Liver (tissue), 3 donors: ENCODE data around the gene SVEP1.
"Not testable (repeated sequence)": the region's sequence is repeated elsewhere in the genome, so short reads cannot be mapped to it uniquely, and the experiment has no call there.

Experiments
- EGR1 ChIP-seq, 2 donors: IDR thresholded peaks; 2 replicates each; pipeline ENCODE4 v1.6.1; 2016 to 2018; ENCODE audit warnings: antibody characterized with exemption in 2 of 2, low read depth in 2 of 2
- FOXA1 ChIP-seq: IDR thresholded peaks from 2 replicates; pipeline ENCODE4 v1.6.1; 2016; ENCODE audit warnings: antibody characterized with exemption
- GABPA ChIP-seq, 2 donors: IDR thresholded peaks in 1 of 2; conservative IDR thresholded peaks in 1 of 2; 2 replicates each; pipeline ENCODE4 v1.6.1; 2016; ENCODE audit warnings: antibody characterized with exemption in 2 of 2, mild to moderate bottlenecking in 1 of 2, moderate library complexity in 1 of 2
- JUND ChIP-seq, 2 donors: IDR thresholded peaks; 2 replicates each; pipeline ENCODE4 v1.6.1; 2016; ENCODE audit warnings: antibody characterized with exemption in 2 of 2
- RAD21 ChIP-seq, 2 donors: IDR thresholded peaks; 2 replicates each; pipeline ENCODE4 v1.6.1; 2016; ENCODE audit warnings: antibody characterized with exemption in 2 of 2, mild to moderate bottlenecking in 2 of 2
- TAF1 ChIP-seq: conservative IDR thresholded peaks from 2 replicates; pipeline ENCODE4 v1.6.1; 2016; ENCODE audit warnings: antibody characterized with exemption, mild to moderate bottlenecking
- YY1 ChIP-seq: IDR thresholded peaks from 2 replicates; pipeline ENCODE4 v1.6.1; 2016; ENCODE audit warnings: antibody characterized with exemption, mild to moderate bottlenecking
- TF ChIP-seq, protein P1 (sequence below): IDR thresholded peaks from 2 replicates; pipeline ENCODE4 v1.6.1; 2016; ENCODE audit warnings: antibody characterized with exemption, mild to moderate bottlenecking
- TF ChIP-seq, protein P2 (sequence below): fragments of 150-350 bp; IDR thresholded peaks from 2 replicates; pipeline ENCODE4 v1.5.1; 2017; ENCODE audit warnings: improper control_type of control experiment, low read depth, low read length; ENCODE audit not compliant: missing input control
- TF ChIP-seq, protein P3 (sequence below): IDR thresholded peaks from 2 replicates; pipeline ENCODE4 v1.6.1; 2016; ENCODE audit warnings: antibody characterized with exemption
- TF ChIP-seq, protein P4 (sequence below): IDR thresholded peaks from 2 replicates; pipeline ENCODE4 v1.6.1; 2016; ENCODE audit warnings: antibody characterized with exemption
- TF ChIP-seq, protein P5 (sequence below): IDR thresholded peaks from 2 replicates; pipeline ENCODE4 v1.6.1; 2016; ENCODE audit warnings: antibody characterized with exemption
- donor health status: healthy.
- donor health status: healthy.

DNA sequence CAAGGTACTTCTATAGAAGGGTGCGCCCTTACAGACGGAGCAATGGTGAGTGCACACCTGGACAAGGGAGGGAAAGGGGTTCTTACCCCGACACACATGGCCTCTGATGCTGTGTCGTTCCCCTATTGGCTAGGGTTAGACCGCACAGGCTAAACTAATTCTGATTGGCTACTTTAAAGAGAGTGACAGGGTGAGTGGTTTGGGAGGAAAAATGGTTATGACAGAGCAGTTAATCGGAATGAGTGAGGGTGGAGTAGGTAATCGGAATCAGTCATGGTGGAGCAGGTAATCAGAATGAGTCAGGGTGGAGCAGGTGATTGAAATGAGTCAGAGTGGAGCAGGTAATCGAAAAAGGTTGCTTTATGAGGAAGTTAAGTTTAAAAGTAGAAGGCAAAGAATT is 35.0 kb upstream of the SVEP1 start:
- TF ChIP-seq, protein P1, sequence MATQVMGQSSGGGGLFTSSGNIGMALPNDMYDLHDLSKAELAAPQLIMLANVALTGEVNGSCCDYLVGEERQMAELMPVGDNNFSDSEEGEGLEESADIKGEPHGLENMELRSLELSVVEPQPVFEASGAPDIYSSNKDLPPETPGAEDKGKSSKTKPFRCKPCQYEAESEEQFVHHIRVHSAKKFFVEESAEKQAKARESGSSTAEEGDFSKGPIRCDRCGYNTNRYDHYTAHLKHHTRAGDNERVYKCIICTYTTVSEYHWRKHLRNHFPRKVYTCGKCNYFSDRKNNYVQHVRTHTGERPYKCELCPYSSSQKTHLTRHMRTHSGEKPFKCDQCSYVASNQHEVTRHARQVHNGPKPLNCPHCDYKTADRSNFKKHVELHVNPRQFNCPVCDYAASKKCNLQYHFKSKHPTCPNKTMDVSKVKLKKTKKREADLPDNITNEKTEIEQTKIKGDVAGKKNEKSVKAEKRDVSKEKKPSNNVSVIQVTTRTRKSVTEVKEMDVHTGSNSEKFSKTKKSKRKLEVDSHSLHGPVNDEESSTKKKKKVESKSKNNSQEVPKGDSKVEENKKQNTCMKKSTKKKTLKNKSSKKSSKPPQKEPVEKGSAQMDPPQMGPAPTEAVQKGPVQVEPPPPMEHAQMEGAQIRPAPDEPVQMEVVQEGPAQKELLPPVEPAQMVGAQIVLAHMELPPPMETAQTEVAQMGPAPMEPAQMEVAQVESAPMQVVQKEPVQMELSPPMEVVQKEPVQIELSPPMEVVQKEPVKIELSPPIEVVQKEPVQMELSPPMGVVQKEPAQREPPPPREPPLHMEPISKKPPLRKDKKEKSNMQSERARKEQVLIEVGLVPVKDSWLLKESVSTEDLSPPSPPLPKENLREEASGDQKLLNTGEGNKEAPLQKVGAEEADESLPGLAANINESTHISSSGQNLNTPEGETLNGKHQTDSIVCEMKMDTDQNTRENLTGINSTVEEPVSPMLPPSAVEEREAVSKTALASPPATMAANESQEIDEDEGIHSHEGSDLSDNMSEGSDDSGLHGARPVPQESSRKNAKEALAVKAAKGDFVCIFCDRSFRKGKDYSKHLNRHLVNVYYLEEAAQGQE = not testable (repeated sequence)
- TF ChIP-seq, protein P2, sequence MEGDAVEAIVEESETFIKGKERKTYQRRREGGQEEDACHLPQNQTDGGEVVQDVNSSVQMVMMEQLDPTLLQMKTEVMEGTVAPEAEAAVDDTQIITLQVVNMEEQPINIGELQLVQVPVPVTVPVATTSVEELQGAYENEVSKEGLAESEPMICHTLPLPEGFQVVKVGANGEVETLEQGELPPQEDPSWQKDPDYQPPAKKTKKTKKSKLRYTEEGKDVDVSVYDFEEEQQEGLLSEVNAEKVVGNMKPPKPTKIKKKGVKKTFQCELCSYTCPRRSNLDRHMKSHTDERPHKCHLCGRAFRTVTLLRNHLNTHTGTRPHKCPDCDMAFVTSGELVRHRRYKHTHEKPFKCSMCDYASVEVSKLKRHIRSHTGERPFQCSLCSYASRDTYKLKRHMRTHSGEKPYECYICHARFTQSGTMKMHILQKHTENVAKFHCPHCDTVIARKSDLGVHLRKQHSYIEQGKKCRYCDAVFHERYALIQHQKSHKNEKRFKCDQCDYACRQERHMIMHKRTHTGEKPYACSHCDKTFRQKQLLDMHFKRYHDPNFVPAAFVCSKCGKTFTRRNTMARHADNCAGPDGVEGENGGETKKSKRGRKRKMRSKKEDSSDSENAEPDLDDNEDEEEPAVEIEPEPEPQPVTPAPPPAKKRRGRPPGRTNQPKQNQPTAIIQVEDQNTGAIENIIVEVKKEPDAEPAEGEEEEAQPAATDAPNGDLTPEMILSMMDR = not testable (repeated sequence)
- not testable (repeated sequence) for TF ChIP-seq EGR1 (IDR thresholded peaks at IDR 0.05; ENCODE audit: low read depth in 2 of 2); RAD21 (IDR thresholded peaks at IDR 0.05); YY1; TAF1; FOXA1; GABPA (IDR thresholded peaks at IDR 0.05 in 1 of 2, conservative IDR thresholded peaks at IDR 0.05 in 1 of 2); JUND (IDR thresholded peaks at IDR 0.05)
- TF ChIP-seq, protein P3, sequence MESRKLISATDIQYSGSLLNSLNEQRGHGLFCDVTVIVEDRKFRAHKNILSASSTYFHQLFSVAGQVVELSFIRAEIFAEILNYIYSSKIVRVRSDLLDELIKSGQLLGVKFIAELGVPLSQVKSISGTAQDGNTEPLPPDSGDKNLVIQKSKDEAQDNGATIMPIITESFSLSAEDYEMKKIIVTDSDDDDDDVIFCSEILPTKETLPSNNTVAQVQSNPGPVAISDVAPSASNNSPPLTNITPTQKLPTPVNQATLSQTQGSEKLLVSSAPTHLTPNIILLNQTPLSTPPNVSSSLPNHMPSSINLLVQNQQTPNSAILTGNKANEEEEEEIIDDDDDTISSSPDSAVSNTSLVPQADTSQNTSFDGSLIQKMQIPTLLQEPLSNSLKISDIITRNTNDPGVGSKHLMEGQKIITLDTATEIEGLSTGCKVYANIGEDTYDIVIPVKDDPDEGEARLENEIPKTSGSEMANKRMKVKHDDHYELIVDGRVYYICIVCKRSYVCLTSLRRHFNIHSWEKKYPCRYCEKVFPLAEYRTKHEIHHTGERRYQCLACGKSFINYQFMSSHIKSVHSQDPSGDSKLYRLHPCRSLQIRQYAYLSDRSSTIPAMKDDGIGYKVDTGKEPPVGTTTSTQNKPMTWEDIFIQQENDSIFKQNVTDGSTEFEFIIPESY = not testable (repeated sequence)
- TF ChIP-seq, protein P4, sequence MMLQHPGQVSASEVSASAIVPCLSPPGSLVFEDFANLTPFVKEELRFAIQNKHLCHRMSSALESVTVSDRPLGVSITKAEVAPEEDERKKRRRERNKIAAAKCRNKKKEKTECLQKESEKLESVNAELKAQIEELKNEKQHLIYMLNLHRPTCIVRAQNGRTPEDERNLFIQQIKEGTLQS = not testable (repeated sequence)
- TF ChIP-seq, protein P5, sequence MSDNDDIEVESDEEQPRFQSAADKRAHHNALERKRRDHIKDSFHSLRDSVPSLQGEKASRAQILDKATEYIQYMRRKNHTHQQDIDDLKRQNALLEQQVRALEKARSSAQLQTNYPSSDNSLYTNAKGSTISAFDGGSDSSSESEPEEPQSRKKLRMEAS = not testable (repeated sequence)
